Measurements from ENCODE around the gene GIN1.

GRCh38 chr5:103112910-103113309 lies 7.0 kb downstream of the GIN1 start:
- TF ChIP-seq CTCF (IDR thresholded peaks at IDR 0.05; ENCODE audit: insufficient read depth, low read length) (no peak), REST (IDR thresholded peaks at IDR 0.05; ENCODE audit: insufficient replicate concordance, low read depth) (no peak), POLR2AphosphoS5 (IDR thresholded peaks at IDR 0.05; ENCODE audit: low read depth) (no peak), SPI1 (IDR thresholded peaks at IDR 0.05; ENCODE audit: borderline replicate concordance, low read depth) (no peak)

Measured in HL-60 (cell line).